GM12878 (cell line): ENCODE measurements around the gene SEC14L1. TPM values are rescaled to one million over a fixed set of nuclear protein-coding genes. Genes with fewer than 3 reads are reported as not detected.
A peak's percentile ranks its signal among the peaks of the same experiment; 100 is the strongest.

Experiments used
- ATAC-seq: fragments of 200-7000 bp; cut with Tn5 transposase; 3 replicates; pipeline ENCODE4 v1.9.1; 2020; ENCODE audit warnings: mild to moderate bottlenecking, moderate library complexity
- BruUV-seq: library from RNA; stranded (reverse); fragments of 400-500 nt; replicated peaks from 2 replicates; lab custom pipeline; 2021; lab: Mats Ljungman, UMichigan
- CTCF ChIA-PET: fragments of 300-600 bp; sonication (Branson Sonifier 250); formaldehyde crosslinking; extraction: SDS; loops from one replicate; lab custom pipeline; 2021; ENCODE audit warnings: inconsistent platforms; lab: Yijun Ruan, JAX
- POLR2A ChIA-PET: fragments of 350-600 bp; formaldehyde crosslinking; extraction: SDS; loops from one replicate; lab custom pipeline; 2021; ENCODE audit warnings: inconsistent platforms; lab: Charles Lee
- RAD21 ChIA-PET: fragments of 300-600 bp; sonication (Branson Sonifier 250); formaldehyde crosslinking; loops from one replicate; lab custom pipeline; 2023; ENCODE audit warnings: antibody characterized with exemption; ENCODE audit not compliant: unreplicated experiment; lab: Charles Lee
- SMC1A ChIA-PET: fragments of 300-600 bp; sonication (Branson Sonifier 250); formaldehyde crosslinking; loops from one replicate; lab custom pipeline; 2023; ENCODE audit not compliant: unreplicated experiment, uncharacterized antibody; lab: Charles Lee
- DNase-seq: peaks from one replicate; pipeline ENCODE4 v3.0.0-alpha.2; 2011; ENCODE audit warnings: low read depth, low spot score
- FAIRE-seq: peaks from 3 replicates; lab custom pipeline; 2011; peaks lifted over from hg19 to GRCh38; lab: Jason Lieb, UNC
- H2AFZ ChIP-seq: 2 replicates; pipeline ENCODE4 v1.6.0; 2011; ENCODE audit warnings: low read depth, low read length, control low read depth; ENCODE audit not compliant: control insufficient read depth
- H3K27ac ChIP-seq: 2 replicates; pipeline ENCODE4 v1.5.1; 2011; ENCODE audit warnings: control low read depth; ENCODE audit not compliant: control insufficient read depth, insufficient read depth
- H3K27me3 ChIP-seq, 2 experiments: replicated peaks in 1 of 2; 2 replicates each; pipeline versions ENCODE4 v1.6.0 to v1.6.1; 2011; ENCODE audit warnings: low read length in 1 of 2; ENCODE audit not compliant: control insufficient read depth in 2 of 2, insufficient read depth in 2 of 2
- H3K36me3 ChIP-seq, 2 experiments: 2 replicates each; pipeline ENCODE4 v1.5.1; 2011; ENCODE audit warnings: low read length in 1 of 2; ENCODE audit not compliant: control insufficient read depth in 2 of 2, insufficient read depth in 2 of 2
- H3K4me1 ChIP-seq: 2 replicates; pipeline ENCODE4 v1.6.1; 2011; ENCODE audit warnings: mild to moderate bottlenecking, low read length, moderate library complexity, mixed read lengths; ENCODE audit not compliant: control insufficient read depth, insufficient read depth
- H3K4me2 ChIP-seq: 2 replicates; pipeline ENCODE4 v1.6.0; 2011; ENCODE audit warnings: control low read depth; ENCODE audit not compliant: control insufficient read depth, insufficient read depth
- H3K4me3 ChIP-seq: fragments of 200-600 bp; sonication (generic); 2 replicates; pipeline ENCODE4 v1.5.1; 2016
- H3K79me2 ChIP-seq: 2 replicates; pipeline ENCODE4 v1.6.0; 2011; ENCODE audit warnings: low read length; ENCODE audit not compliant: control insufficient read depth, insufficient read depth
- H3K9ac ChIP-seq: 2 replicates; pipeline ENCODE4 v1.8.0; 2011; ENCODE audit warnings: low read length, control low read depth, mixed read lengths; ENCODE audit not compliant: control insufficient read depth, insufficient read depth
- H3K9me3 ChIP-seq: replicated peaks from 3 replicates; pipeline ENCODE4 v1.5.1; 2011; ENCODE audit warnings: mild to moderate bottlenecking, low read length; ENCODE audit not compliant: control insufficient read depth, insufficient read depth
- H4K20me1 ChIP-seq: 2 replicates; pipeline ENCODE4 v1.6.0; 2011; ENCODE audit not compliant: control insufficient read depth, insufficient read depth
- CREM ChIP-seq: IDR thresholded peaks from 2 replicates; pipeline ENCODE4 v1.6.1; 2014; ENCODE audit warnings: antibody characterized with exemption, low read depth
- GATAD2B ChIP-seq: fragments of 450-650 bp; conservative IDR thresholded peaks from 2 replicates; pipeline ENCODE4 v1.6.1; 2017; ENCODE audit warnings: low read depth, mild to moderate bottlenecking, moderate library complexity
- MEF2B ChIP-seq: fragments of 450-650 bp; IDR thresholded peaks from 2 replicates; pipeline ENCODE4 v1.6.1; 2018; ENCODE audit warnings: mild to moderate bottlenecking, moderate library complexity; ENCODE audit not compliant: partially characterized antibody, poor library complexity, severe bottlenecking
- MTA2 ChIP-seq: fragments of 450-650 bp; IDR thresholded peaks from 2 replicates; pipeline ENCODE4 v1.6.1; 2016; ENCODE audit warnings: low read depth, mild to moderate bottlenecking, moderate library complexity
- MYC ChIP-seq: IDR thresholded peaks from 2 replicates; pipeline ENCODE4 v1.6.1; 2011; ENCODE audit warnings: mild to moderate bottlenecking, low read length, moderate library complexity, inconsistent platforms; ENCODE audit not compliant: insufficient read depth, insufficient replicate concordance, insufficient read length, severe bottlenecking
- NRF1 ChIP-seq: conservative IDR thresholded peaks from 2 replicates; pipeline ENCODE4 v1.6.1; 2011; ENCODE audit warnings: mild to moderate bottlenecking, low read depth, low read length, improper control_type of control experiment
- SMAD1 ChIP-seq: fragments of 450-650 bp; IDR thresholded peaks from 2 replicates; pipeline ENCODE4 v1.6.1; 2018; ENCODE audit warnings: mild to moderate bottlenecking, low read depth; ENCODE audit not compliant: partially characterized antibody
- WGBS: methylation state at CpG from one replicate; pipeline ENCODE4 v1.1.6; 2016; ENCODE audit warnings: low lambda C conversion rate; ENCODE audit not compliant: insufficient replicate concordance, insufficient coverage; ENCODE audit errors: missing lambda C conversion rate; 5-methylcytosine and 5-hydroxymethylcytosine counted together
- in situ Hi-C: fragments of 300-500 bp; cut with MboI; formaldehyde crosslinking; loops from 9 replicates; pipeline ENCODE4 v1.14.3; 2018; ENCODE audit warnings: mixed read lengths
- intact Hi-C: fragments of 100-400 bp; cut with micrococcal nuclease; formaldehyde crosslinking; loops from one replicate; pipeline ENCODE4 v1.14.2; 2022; ENCODE audit not compliant: unreplicated experiment
- polyA plus RNA-seq, 11 experiments: library from polyadenylated mRNA; depleted of rRNA in 4 of 11; unstranded in 6 of 11; stranded (reverse) in 5 of 11; fragments of >200 nt; fragmentation: Nextera tagmentation in 4 of 11; fragmentation: Illumina TruSeq in 1 of 11; extraction: Ambion mirVana in 4 of 11; extraction: Trizol in 1 of 11; gene quantifications; 1 replicate in 1 of 11; 2 replicates in 10 of 11; pipeline versions ENCODE4 v1.2.1 to v1.2.3, GENCODE V29; 2011 to 2016; ENCODE audit warnings: inconsistent platforms in 2 of 11, missing spikeins in 2 of 11, low read depth in 1 of 11
- total RNA-seq, 4 experiments: library from RNA; depleted of rRNA in 3 of 4; stranded (reverse); fragments of >200 nt in 3 of 4; fragmentation: Illumina TruSeq in 1 of 4; extraction: Trizol in 1 of 4; gene quantifications; 2 replicates each; pipeline versions ENCODE4 v1.2.1 to v1.2.3, GENCODE V29; 2013 to 2021
- TF ChIP-seq, protein P1 (sequence below): fragments of 450-650 bp; IDR thresholded peaks from 2 replicates; pipeline ENCODE4 v1.6.1; 2016; ENCODE audit warnings: mild to moderate bottlenecking
- TF ChIP-seq, protein P2 (sequence below): fragments of 450-650 bp; IDR thresholded peaks from 2 replicates; pipeline ENCODE4 v1.6.1; 2017; ENCODE audit warnings: mild to moderate bottlenecking
- TF ChIP-seq, protein P3 (sequence below): fragments of 450-650 bp; IDR thresholded peaks from 2 replicates; pipeline ENCODE4 v1.6.1; 2017; ENCODE audit warnings: mild to moderate bottlenecking, moderate library complexity
- TF ChIP-seq, protein P4 (sequence below): IDR thresholded peaks from 2 replicates; pipeline ENCODE4 v1.6.1; 2012; ENCODE audit warnings: low read depth, low read length, improper control_type of control experiment

Gene SEC14L1
- total and polyA plus RNA-seq, 10 of the 15 experiments (the other 5 are each of a cell fraction or from before 2014, with no cell fraction given), result 6.3 to 66.1 (median 33.5) TPM

DNA sequence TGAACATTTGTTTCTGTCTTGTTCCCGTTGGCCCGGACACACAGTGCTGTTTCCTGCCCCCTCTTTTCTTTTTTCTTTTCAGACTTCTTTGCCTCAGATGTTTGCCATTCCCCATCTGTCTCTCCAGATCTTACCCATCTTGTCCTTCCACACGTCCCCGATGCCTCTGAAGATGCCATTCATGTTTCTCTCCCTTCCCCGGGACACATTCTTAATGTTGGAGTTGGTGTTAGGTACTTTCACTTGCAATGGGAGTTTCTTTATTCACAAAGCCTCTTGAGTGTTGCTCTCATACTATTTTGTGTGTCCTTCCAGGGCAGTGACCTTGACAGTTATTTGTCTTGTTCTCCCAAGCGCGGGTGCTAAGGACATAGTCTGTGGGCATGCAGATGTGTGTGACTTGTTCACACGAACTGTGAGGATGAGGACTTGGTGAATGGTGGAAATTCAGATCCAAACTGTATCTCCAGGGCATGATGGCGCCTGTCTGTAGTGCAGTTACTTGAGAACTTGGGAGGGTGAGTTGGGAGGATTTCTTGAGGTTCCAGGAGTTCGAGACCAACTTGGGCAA lies 8.3 kb downstream of the SEC14L1 start:
- Histone ChIP-seq H4K20me1 (peaks cover 4% of the 10 kb centered on the region), H2AFZ (no peak overlapping the region), H3K4me2 (peak overlapping the region; percentile 41; the same call in 1 of the 2 replicates), H3K27me3 (no peaks in the 10 kb centered on the region)
- ChIA-PET POLR2A (no interaction called here), CTCF (interaction anchor here (0.6 kb wide), 2 partner anchors 73 to 86 kb away, joined by 3 read pairs; no protein-coding TSS in a partner anchor)
- in situ Hi-C loops, result no loop called here
- no peak for TF ChIP-seq MEF2B
- TF ChIP-seq, protein P1, sequence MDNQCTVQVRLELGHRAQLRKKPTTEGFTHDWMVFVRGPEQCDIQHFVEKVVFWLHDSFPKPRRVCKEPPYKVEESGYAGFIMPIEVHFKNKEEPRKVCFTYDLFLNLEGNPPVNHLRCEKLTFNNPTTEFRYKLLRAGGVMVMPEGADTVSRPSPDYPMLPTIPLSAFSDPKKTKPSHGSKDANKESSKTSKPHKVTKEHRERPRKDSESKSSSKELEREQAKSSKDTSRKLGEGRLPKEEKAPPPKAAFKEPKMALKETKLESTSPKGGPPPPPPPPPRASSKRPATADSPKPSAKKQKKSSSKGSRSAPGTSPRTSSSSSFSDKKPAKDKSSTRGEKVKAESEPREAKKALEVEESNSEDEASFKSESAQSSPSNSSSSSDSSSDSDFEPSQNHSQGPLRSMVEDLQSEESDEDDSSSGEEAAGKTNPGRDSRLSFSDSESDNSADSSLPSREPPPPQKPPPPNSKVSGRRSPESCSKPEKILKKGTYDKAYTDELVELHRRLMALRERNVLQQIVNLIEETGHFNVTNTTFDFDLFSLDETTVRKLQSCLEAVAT, result no peak
- no peak for TF ChIP-seq MTA2
- TF ChIP-seq, protein P2, sequence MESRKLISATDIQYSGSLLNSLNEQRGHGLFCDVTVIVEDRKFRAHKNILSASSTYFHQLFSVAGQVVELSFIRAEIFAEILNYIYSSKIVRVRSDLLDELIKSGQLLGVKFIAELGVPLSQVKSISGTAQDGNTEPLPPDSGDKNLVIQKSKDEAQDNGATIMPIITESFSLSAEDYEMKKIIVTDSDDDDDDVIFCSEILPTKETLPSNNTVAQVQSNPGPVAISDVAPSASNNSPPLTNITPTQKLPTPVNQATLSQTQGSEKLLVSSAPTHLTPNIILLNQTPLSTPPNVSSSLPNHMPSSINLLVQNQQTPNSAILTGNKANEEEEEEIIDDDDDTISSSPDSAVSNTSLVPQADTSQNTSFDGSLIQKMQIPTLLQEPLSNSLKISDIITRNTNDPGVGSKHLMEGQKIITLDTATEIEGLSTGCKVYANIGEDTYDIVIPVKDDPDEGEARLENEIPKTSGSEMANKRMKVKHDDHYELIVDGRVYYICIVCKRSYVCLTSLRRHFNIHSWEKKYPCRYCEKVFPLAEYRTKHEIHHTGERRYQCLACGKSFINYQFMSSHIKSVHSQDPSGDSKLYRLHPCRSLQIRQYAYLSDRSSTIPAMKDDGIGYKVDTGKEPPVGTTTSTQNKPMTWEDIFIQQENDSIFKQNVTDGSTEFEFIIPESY, result no peak
- no peak for TF ChIP-seq CREM
- TF ChIP-seq, protein P3, sequence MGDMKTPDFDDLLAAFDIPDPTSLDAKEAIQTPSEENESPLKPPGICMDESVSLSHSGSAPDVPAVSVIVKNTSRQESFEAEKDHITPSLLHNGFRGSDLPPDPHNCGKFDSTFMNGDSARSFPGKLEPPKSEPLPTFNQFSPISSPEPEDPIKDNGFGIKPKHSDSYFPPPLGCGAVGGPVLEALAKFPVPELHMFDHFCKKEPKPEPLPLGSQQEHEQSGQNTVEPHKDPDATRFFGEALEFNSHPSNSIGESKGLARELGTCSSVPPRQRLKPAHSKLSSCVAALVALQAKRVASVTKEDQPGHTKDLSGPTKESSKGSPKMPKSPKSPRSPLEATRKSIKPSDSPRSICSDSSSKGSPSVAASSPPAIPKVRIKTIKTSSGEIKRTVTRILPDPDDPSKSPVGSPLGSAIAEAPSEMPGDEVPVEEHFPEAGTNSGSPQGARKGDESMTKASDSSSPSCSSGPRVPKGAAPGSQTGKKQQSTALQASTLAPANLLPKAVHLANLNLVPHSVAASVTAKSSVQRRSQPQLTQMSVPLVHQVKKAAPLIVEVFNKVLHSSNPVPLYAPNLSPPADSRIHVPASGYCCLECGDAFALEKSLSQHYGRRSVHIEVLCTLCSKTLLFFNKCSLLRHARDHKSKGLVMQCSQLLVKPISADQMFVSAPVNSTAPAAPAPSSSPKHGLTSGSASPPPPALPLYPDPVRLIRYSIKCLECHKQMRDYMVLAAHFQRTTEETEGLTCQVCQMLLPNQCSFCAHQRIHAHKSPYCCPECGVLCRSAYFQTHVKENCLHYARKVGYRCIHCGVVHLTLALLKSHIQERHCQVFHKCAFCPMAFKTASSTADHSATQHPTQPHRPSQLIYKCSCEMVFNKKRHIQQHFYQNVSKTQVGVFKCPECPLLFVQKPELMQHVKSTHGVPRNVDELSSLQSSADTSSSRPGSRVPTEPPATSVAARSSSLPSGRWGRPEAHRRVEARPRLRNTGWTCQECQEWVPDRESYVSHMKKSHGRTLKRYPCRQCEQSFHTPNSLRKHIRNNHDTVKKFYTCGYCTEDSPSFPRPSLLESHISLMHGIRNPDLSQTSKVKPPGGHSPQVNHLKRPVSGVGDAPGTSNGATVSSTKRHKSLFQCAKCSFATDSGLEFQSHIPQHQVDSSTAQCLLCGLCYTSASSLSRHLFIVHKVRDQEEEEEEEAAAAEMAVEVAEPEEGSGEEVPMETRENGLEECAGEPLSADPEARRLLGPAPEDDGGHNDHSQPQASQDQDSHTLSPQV, result no peak
- TF ChIP-seq, protein P4, sequence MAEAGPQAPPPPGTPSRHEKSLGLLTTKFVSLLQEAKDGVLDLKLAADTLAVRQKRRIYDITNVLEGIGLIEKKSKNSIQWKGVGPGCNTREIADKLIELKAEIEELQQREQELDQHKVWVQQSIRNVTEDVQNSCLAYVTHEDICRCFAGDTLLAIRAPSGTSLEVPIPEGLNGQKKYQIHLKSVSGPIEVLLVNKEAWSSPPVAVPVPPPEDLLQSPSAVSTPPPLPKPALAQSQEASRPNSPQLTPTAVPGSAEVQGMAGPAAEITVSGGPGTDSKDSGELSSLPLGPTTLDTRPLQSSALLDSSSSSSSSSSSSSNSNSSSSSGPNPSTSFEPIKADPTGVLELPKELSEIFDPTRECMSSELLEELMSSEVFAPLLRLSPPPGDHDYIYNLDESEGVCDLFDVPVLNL, result no peak
- TF ChIP-seq SMAD1, result no peak
- TF ChIP-seq NRF1, result no peak
- TF ChIP-seq MYC, result no peak
- TF ChIP-seq GATAD2B, result no peak
- TF ChIP-seq, all 136 proteins: peak for 0
- no peak for DNase-seq
- Histone ChIP-seq H3K4me1 (peaks cover 39% of the 10 kb centered on the region), H3K4me3 (no peak overlapping the region), H3K79me2 (peaks cover 84% of the 10 kb centered on the region), H3K27ac (no peak overlapping the region), H3K36me3 (peaks cover 9 to 33% of the 10 kb centered on the region in 2 experiments), H3K9ac (no peak overlapping the region), H3K9me3 (no peaks in the 10 kb centered on the region)
- ChIA-PET RAD21 (no interaction called here), SMC1A (no interaction called here)
- WGBS, result 97% methylated on average over 10 of the region's 10 CpGs
- BruUV-seq, result no TSS peak
- ATAC-seq, result no peak
- no peak for FAIRE-seq
- intact Hi-C loops, result no loop called here
